ENCODE measurements around the gene USP16.

GRCh38 chr21:29008367-29008766 lies 16.1 kb upstream of the USP16 start:
- TF ChIP-seq POLR2AphosphoS5 (IDR thresholded peaks at IDR 0.05; ENCODE audit: low read depth, low read length) (no peak), POLR2A (IDR thresholded peaks at IDR 0.05; ENCODE audit: low read depth, low read length) (no peak)

Data from GM12891 (cell line).